ENCODE measurements around the gene BRF1. TPM values are rescaled to one million over a fixed set of nuclear protein-coding genes. Genes with fewer than 3 reads are reported as not detected.

BRF1 gene
- total and polyA plus RNA-seq, 2 of the 8 experiments (the other 6 are each of a cell fraction or from before 2014, with no cell fraction given): 7.7 to 18.3 TPM

GRCh38 chr14:105328678-105329390 is 28.0 kb upstream of the BRF1 start (continued):
- TF ChIP-seq KDM5A (IDR thresholded peaks at IDR 0.05; ENCODE audit: low read length) (no peak), PHF8 (conservative IDR thresholded peaks at IDR 0.05; ENCODE audit: low read depth, low read length) (no peak), YY1 (IDR thresholded peaks at IDR 0.05; ENCODE audit: low read depth, low read length) (no peak), TEAD4 (IDR thresholded peaks at IDR 0.05; ENCODE audit: low read depth, low read length) (no peak), SIRT6 (IDR thresholded peaks at IDR 0.05; ENCODE audit: low read length) (no peak), HDAC2 (IDR thresholded peaks at IDR 0.05; ENCODE audit: borderline replicate concordance in 1 of 2, low read depth in 2 of 2, low read length in 2 of 2) (no peak), RNF2 (IDR thresholded peaks at IDR 0.05; ENCODE audit: borderline replicate concordance, low read depth, low read length, missing control alignments, poor library complexity, severe bottlenecking) (no peak)
